GM12878 (cell line): ENCODE results near the gene KCTD16. TPM values are rescaled to one million over a fixed set of nuclear protein-coding genes. Genes with fewer than 3 reads are reported as not detected.

Experiments used
- ATAC-seq: fragments of 200-7000 bp; cut with Tn5 transposase; 3 replicates; pipeline ENCODE4 v1.9.1; 2020; ENCODE audit warnings: mild to moderate bottlenecking, moderate library complexity
- BruUV-seq: library from RNA; stranded (reverse); fragments of 400-500 nt; replicated peaks from 2 replicates; lab custom pipeline; 2021; lab: Mats Ljungman, UMichigan
- CTCF ChIA-PET: fragments of 300-600 bp; sonication (Branson Sonifier 250); formaldehyde crosslinking; extraction: SDS; loops from one replicate; lab custom pipeline; 2021; ENCODE audit warnings: inconsistent platforms; lab: Yijun Ruan, JAX
- POLR2A ChIA-PET: fragments of 350-600 bp; formaldehyde crosslinking; extraction: SDS; loops from one replicate; lab custom pipeline; 2021; ENCODE audit warnings: inconsistent platforms; lab: Charles Lee
- RAD21 ChIA-PET: fragments of 300-600 bp; sonication (Branson Sonifier 250); formaldehyde crosslinking; loops from one replicate; lab custom pipeline; 2023; ENCODE audit warnings: antibody characterized with exemption; ENCODE audit not compliant: unreplicated experiment; lab: Charles Lee
- SMC1A ChIA-PET: fragments of 300-600 bp; sonication (Branson Sonifier 250); formaldehyde crosslinking; loops from one replicate; lab custom pipeline; 2023; ENCODE audit not compliant: unreplicated experiment, uncharacterized antibody; lab: Charles Lee
- DNase-seq: peaks from one replicate; pipeline ENCODE4 v3.0.0-alpha.2; 2011; ENCODE audit warnings: low read depth, low spot score
- FAIRE-seq: peaks from 3 replicates; lab custom pipeline; 2011; peaks lifted over from hg19 to GRCh38; lab: Jason Lieb, UNC
- H2AFZ ChIP-seq: 2 replicates; pipeline ENCODE4 v1.6.0; 2011; ENCODE audit warnings: low read depth, low read length, control low read depth; ENCODE audit not compliant: control insufficient read depth
- H3K27ac ChIP-seq: 2 replicates; pipeline ENCODE4 v1.5.1; 2011; ENCODE audit warnings: control low read depth; ENCODE audit not compliant: control insufficient read depth, insufficient read depth
- H3K27me3 ChIP-seq, 2 experiments: replicated peaks in 1 of 2; 2 replicates each; pipeline versions ENCODE4 v1.6.0 to v1.6.1; 2011; ENCODE audit warnings: low read length in 1 of 2; ENCODE audit not compliant: control insufficient read depth in 2 of 2, insufficient read depth in 2 of 2
- H3K36me3 ChIP-seq, 2 experiments: 2 replicates each; pipeline ENCODE4 v1.5.1; 2011; ENCODE audit warnings: low read length in 1 of 2; ENCODE audit not compliant: control insufficient read depth in 2 of 2, insufficient read depth in 2 of 2
- H3K4me1 ChIP-seq: 2 replicates; pipeline ENCODE4 v1.6.1; 2011; ENCODE audit warnings: mild to moderate bottlenecking, low read length, moderate library complexity, mixed read lengths; ENCODE audit not compliant: control insufficient read depth, insufficient read depth
- H3K4me2 ChIP-seq: 2 replicates; pipeline ENCODE4 v1.6.0; 2011; ENCODE audit warnings: control low read depth; ENCODE audit not compliant: control insufficient read depth, insufficient read depth
- H3K4me3 ChIP-seq: fragments of 200-600 bp; sonication (generic); 2 replicates; pipeline ENCODE4 v1.5.1; 2016
- H3K79me2 ChIP-seq: 2 replicates; pipeline ENCODE4 v1.6.0; 2011; ENCODE audit warnings: low read length; ENCODE audit not compliant: control insufficient read depth, insufficient read depth
- H3K9ac ChIP-seq: 2 replicates; pipeline ENCODE4 v1.8.0; 2011; ENCODE audit warnings: low read length, control low read depth, mixed read lengths; ENCODE audit not compliant: control insufficient read depth, insufficient read depth
- H3K9me3 ChIP-seq: replicated peaks from 3 replicates; pipeline ENCODE4 v1.5.1; 2011; ENCODE audit warnings: mild to moderate bottlenecking, low read length; ENCODE audit not compliant: control insufficient read depth, insufficient read depth
- H4K20me1 ChIP-seq: 2 replicates; pipeline ENCODE4 v1.6.0; 2011; ENCODE audit not compliant: control insufficient read depth, insufficient read depth
- ELK1 ChIP-seq: IDR thresholded peaks from 2 replicates; pipeline ENCODE4 v1.6.1; 2012; ENCODE audit warnings: low read depth, low read length, improper control_type of control experiment
- GATAD2B ChIP-seq: fragments of 450-650 bp; conservative IDR thresholded peaks from 2 replicates; pipeline ENCODE4 v1.6.1; 2017; ENCODE audit warnings: low read depth, mild to moderate bottlenecking, moderate library complexity
- RAD21 ChIP-seq: IDR thresholded peaks from 2 replicates; pipeline ENCODE4 v1.6.1; 2011; ENCODE audit warnings: mild to moderate bottlenecking, low read depth, low read length, moderate library complexity; ENCODE audit not compliant: insufficient read depth
- SREBF2 ChIP-seq: IDR thresholded peaks from 2 replicates; pipeline ENCODE4 v1.6.1; 2012; ENCODE audit warnings: mild to moderate bottlenecking, low read length
- SRF ChIP-seq, 2 experiments: IDR thresholded peaks; 2 replicates each; pipeline ENCODE4 v1.6.1; 2011; ENCODE audit warnings: low read depth in 2 of 2, low read length in 2 of 2, mild to moderate bottlenecking in 1 of 2, moderate library complexity in 1 of 2
- YBX1 ChIP-seq: fragments of 450-650 bp; IDR thresholded peaks from 2 replicates; pipeline ENCODE4 v1.6.1; 2016; ENCODE audit warnings: antibody characterized with exemption
- ZBTB40 ChIP-seq: fragments of 450-650 bp; IDR thresholded peaks from 2 replicates; pipeline ENCODE4 v1.6.1; 2016; ENCODE audit warnings: mild to moderate bottlenecking, moderate library complexity, borderline replicate concordance
- WGBS: methylation state at CpG from one replicate; pipeline ENCODE4 v1.1.6; 2016; ENCODE audit warnings: low lambda C conversion rate; ENCODE audit not compliant: insufficient replicate concordance, insufficient coverage; ENCODE audit errors: missing lambda C conversion rate; 5-methylcytosine and 5-hydroxymethylcytosine counted together
- in situ Hi-C: fragments of 300-500 bp; cut with MboI; formaldehyde crosslinking; loops from 9 replicates; pipeline ENCODE4 v1.14.3; 2018; ENCODE audit warnings: mixed read lengths
- intact Hi-C: fragments of 100-400 bp; cut with micrococcal nuclease; formaldehyde crosslinking; loops from one replicate; pipeline ENCODE4 v1.14.2; 2022; ENCODE audit not compliant: unreplicated experiment
- polyA plus RNA-seq, 11 experiments: library from polyadenylated mRNA; depleted of rRNA in 4 of 11; unstranded in 6 of 11; stranded (reverse) in 5 of 11; fragments of >200 nt; fragmentation: Nextera tagmentation in 4 of 11; fragmentation: Illumina TruSeq in 1 of 11; extraction: Ambion mirVana in 4 of 11; extraction: Trizol in 1 of 11; gene quantifications; 1 replicate in 1 of 11; 2 replicates in 10 of 11; pipeline versions ENCODE4 v1.2.1 to v1.2.3, GENCODE V29; 2011 to 2016; ENCODE audit warnings: inconsistent platforms in 2 of 11, missing spikeins in 2 of 11, low read depth in 1 of 11
- total RNA-seq, 4 experiments: library from RNA; depleted of rRNA in 3 of 4; stranded (reverse); fragments of >200 nt in 3 of 4; fragmentation: Illumina TruSeq in 1 of 4; extraction: Trizol in 1 of 4; gene quantifications; 2 replicates each; pipeline versions ENCODE4 v1.2.1 to v1.2.3, GENCODE V29; 2013 to 2021

Gene KCTD16
- total and polyA plus RNA-seq, 10 of the 15 experiments (the other 5 are each of a cell fraction or from before 2014, with no cell fraction given): 0.03 to 0.10 (median 0.06) TPM; not detected in 3

GRCh38 chr5:144390133-144390532 is 219.5 kb downstream of the KCTD16 start:
- in situ Hi-C loops (no loop called here), intact Hi-C loops (no loop called here)
- Histone ChIP-seq H3K9me3 (no peaks in the 10 kb centered on the region), H2AFZ (no peak overlapping the region), H3K79me2 (no peaks in the 10 kb centered on the region), H3K4me2 (no peak overlapping the region), H3K27ac (no peak overlapping the region), H3K9ac (no peak overlapping the region), H3K36me3 (no peaks in the 10 kb centered on the region), H3K27me3 (no peaks in the 10 kb centered on the region), H3K4me3 (no peak overlapping the region), H4K20me1 (no peaks in the 10 kb centered on the region)
- CTCF ChIA-PET: no interaction called here
- WGBS: 0% methylated on average over 1 of the region's 1 CpG
- RAD21 ChIA-PET: no interaction called here
- POLR2A ChIA-PET: no interaction called here
- FAIRE-seq (no peak), ATAC-seq (no peak)
- no TSS peak for BruUV-seq
- SMC1A ChIA-PET: no interaction called here
- TF ChIP-seq RAD21 (peak; percentile 36), ELK1 (no peak)
- TF ChIP-seq, all 136 proteins: peak for 1
- DNase-seq: no peak
- H3K4me1 ChIP-seq: no peaks in the 10 kb centered on the region

- intact Hi-C loops: no loop called here
- TF ChIP-seq SREBF2 (no peak), GATAD2B (no peak), ZBTB40 (no peak), YBX1 (no peak), SRF (IDR thresholded peaks at IDR 0.05; ENCODE audit: low read depth in 2 of 2, low read length in 2 of 2) (no peak)
These were observed 220.4 kb downstream of the KCTD16 start for GRCh38 chr5:144391044-144391443.

More at GRCh38 chr5:144391044-144391443, 220.4 kb downstream of the KCTD16 start:
- WGBS: 58% methylated on average over 2 of the region's 2 CpGs
- ChIA-PET CTCF (no interaction called here), RAD21 (no interaction called here), SMC1A (interaction anchor here (0.7 kb wide), 1 partner anchor 58 kb away, joined by 3 read pairs; no protein-coding TSS in a partner anchor), POLR2A (no interaction called here)
- Histone ChIP-seq H4K20me1 (no peaks in the 10 kb centered on the region), H3K9ac (no peak overlapping the region), H3K4me3 (no peak overlapping the region), H3K27me3 (no peaks in the 10 kb centered on the region), H3K79me2 (no peaks in the 10 kb centered on the region), H3K4me2 (no peak overlapping the region), H3K36me3 (no peaks in the 10 kb centered on the region), H3K4me1 (no peaks in the 10 kb centered on the region), H3K27ac (no peak overlapping the region), H2AFZ (no peak overlapping the region), H3K9me3 (no peaks in the 10 kb centered on the region)
- in situ Hi-C loops: no loop called here
- FAIRE-seq (no peak), ATAC-seq (no peak), DNase-seq (no peak)
- no TSS peak for BruUV-seq
